Esophagus (tissue), 2 donors: ENCODE measurements around the gene SLC35F1. TPM values are rescaled to one million over a fixed set of nuclear protein-coding genes. Genes with fewer than 3 reads are reported as not detected.

Experiments used
- polyA plus RNA-seq, 2 donors: library from polyadenylated mRNA; stranded (reverse); fragments of 200-250 nt; gene quantifications; one replicate each; pipeline ENCODE4 v1.2.3, GENCODE V29; 2013
- donor health status: healthy with polysubstance abuse.
- donor health status: Bipolar disorder and iron deficiency.

Gene SLC35F1
- polyA plus RNA-seq, 2 donors: 0.08 to 0.13 TPM

Other genes starting within 250 kb of the SLC35F1 start
- 10 to 100 TPM in 1 of 2 donors, 1 to 10 TPM in 1; 9.2 to 13.3 TPM for gene NUS1, start 231.8 kb upstream of the SLC35F1 start, polyA plus RNA-seq